ENCODE data around the gene CUBN. TPM values are rescaled to one million over a fixed set of nuclear protein-coding genes. Genes with fewer than 3 reads are reported as not detected.

The CUBN gene
- total RNA-seq, 1 experiment from 2014 or later, result 1.7 TPM

GRCh38 chr10:17141504-17142229 lies 12.1 kb upstream of the CUBN start:
- no peak for DNase-seq (ENCODE audit: low read depth)

GRCh38 chr10:17140386-17140761 lies 10.8 kb upstream of the CUBN start:
- DNase-seq (ENCODE audit: low read depth), result no peak

GRCh38 chr10:17138460-17139042 lies 8.9 kb upstream of the CUBN start:
- DNase-seq (ENCODE audit: low read depth), result no peak

GRCh38 chr10:17134737-17135260 lies 5.2 kb upstream of the CUBN start:
- DNase-seq (ENCODE audit: low read depth), result no peak

GRCh38 chr10:17134282-17134681 lies 4.7 kb upstream of the CUBN start:
- no peak for DNase-seq (ENCODE audit: low read depth)

- no peak for DNase-seq (ENCODE audit: low read depth)
Measured at GRCh38 chr10:17128261-17128660, 1.4 kb downstream of the CUBN start.

- DNase-seq (ENCODE audit: low read depth), result no peak
Measured at GRCh38 chr10:17126327-17126726, 3.3 kb downstream of the CUBN start.

- DNase-seq (ENCODE audit: low read depth), result no peak
Measured at GRCh38 chr10:17125206-17125893, 4.3 kb downstream of the CUBN start.

- no peak for DNase-seq (ENCODE audit: low read depth)
Measured at GRCh38 chr10:17123961-17124360, 5.7 kb downstream of the CUBN start.

- DNase-seq (ENCODE audit: low read depth), result peak; percentile 75
Measured at GRCh38 chr10:17122726-17123661, 6.6 kb downstream of the CUBN start.

- DNase-seq (ENCODE audit: low read depth), result no peak
Measured at GRCh38 chr10:17122052-17122451, 7.6 kb downstream of the CUBN start.

- no peak for DNase-seq (ENCODE audit: low read depth)
Measured at GRCh38 chr10:17120694-17121093, 8.9 kb downstream of the CUBN start.

- no peak for DNase-seq (ENCODE audit: low read depth)
Measured at GRCh38 chr10:17119845-17120244, 9.8 kb downstream of the CUBN start.

GRCh38 chr10:17116193-17116592 lies 13.4 kb downstream of the CUBN start:
- DNase-seq (ENCODE audit: low read depth), result no peak

GRCh38 chr10:17115683-17116082 lies 13.9 kb downstream of the CUBN start:
- peak; percentile 62 for DNase-seq (ENCODE audit: low read depth)

GRCh38 chr10:17114878-17115444 lies 14.7 kb downstream of the CUBN start:
- DNase-seq (ENCODE audit: low read depth), result peak; percentile 62

GRCh38 chr10:17113889-17114540 lies 15.6 kb downstream of the CUBN start:
- DNase-seq (ENCODE audit: low read depth), result no peak

- peak; percentile 40 for DNase-seq (ENCODE audit: low read depth)
Measured at GRCh38 chr10:17113346-17113745, 16.3 kb downstream of the CUBN start.

- no peak for DNase-seq (ENCODE audit: low read depth)
Measured at GRCh38 chr10:17112566-17112965, 17.0 kb downstream of the CUBN start.

GRCh38 chr10:17109475-17110207 lies 20.0 kb downstream of the CUBN start:
- DNase-seq (ENCODE audit: low read depth), result peak; percentile 64

All from Daoy (cell line).